SU-DHL-6 (cell line): Measurements from ENCODE around the gene TMEM106C.

ENCODE experiments used
- CTCF ChIP-seq: fragments of 200-600 bp; sonication (generic); IDR thresholded peaks from one replicate; pipeline ENCODE4 v1.5.1; 2017; ENCODE audit warnings: antibody characterized with exemption, mild to moderate bottlenecking, low read length, moderate library complexity; ENCODE audit not compliant: insufficient read depth, poor library complexity, severe bottlenecking
- EZH2phosphoT487 ChIP-seq: fragments of 200-600 bp; sonication (generic), shearing (Covaris generic); conservative IDR thresholded peaks from 2 replicates; pipeline ENCODE4 v1.6.1; 2018; ENCODE audit warnings: mild to moderate bottlenecking, antibody characterized with exemption, low read length, moderate library complexity, mixed read lengths

DNA sequence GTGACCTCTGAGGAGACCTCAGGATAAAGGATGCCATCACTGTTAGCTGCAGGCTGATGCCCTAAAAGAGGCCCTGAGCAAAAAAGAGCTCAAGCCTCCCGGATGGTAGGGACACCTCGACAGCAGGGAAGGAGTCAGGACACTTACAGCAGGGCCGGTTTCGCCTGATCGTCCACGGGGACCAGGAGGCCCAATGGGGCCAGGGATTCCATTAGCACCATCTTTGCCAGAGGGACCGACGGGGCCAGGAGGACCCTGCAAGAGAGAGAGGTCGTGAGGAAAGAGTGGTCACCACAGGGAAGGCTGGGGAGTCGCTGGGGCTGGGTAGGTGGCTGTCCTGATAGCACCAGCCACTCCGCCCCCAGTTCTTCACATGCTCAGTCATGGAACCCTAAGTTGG, 12.4 kb downstream of the TMEM106C start:
- TF ChIP-seq CTCF = no peak
- TF ChIP-seq EZH2phosphoT487 = no peak
